SK-N-SH (cell line): ENCODE results near the gene MCRS1. TPM values are rescaled to one million over a fixed set of nuclear protein-coding genes. Genes with fewer than 3 reads are reported as not detected.

ENCODE experiments used
- CTCF ChIA-PET: fragments of 300-600, 350-600 bp; formaldehyde crosslinking; extraction: SDS; loops from one replicate; lab custom pipeline; 2021; lab: Yijun Ruan, JAX
- POLR2A ChIA-PET: fragments of 350-600 bp; sonication (Branson Sonifier 250); formaldehyde crosslinking; extraction: SDS; loops from one replicate; lab custom pipeline; 2020; ENCODE audit warnings: antibody characterized with exemption, inconsistent platforms; lab: Yijun Ruan, JAX
- DNase-seq: peaks from one replicate; pipeline ENCODE4 v3.0.0; 2012
- H2AFZ ChIP-seq: fragments of 200-600 bp; sonication (generic); 2 replicates; pipeline ENCODE4 v1.8.1; 2016; ENCODE audit warnings: antibody characterized with exemption, mild to moderate bottlenecking, low read depth
- H3F3A ChIP-seq: fragments of 200-600 bp; sonication (generic); replicated peaks from 2 replicates; pipeline ENCODE3; 2016; ENCODE audit warnings: antibody characterized with exemption, mild to moderate bottlenecking; ENCODE audit not compliant: insufficient read depth
- H3K27ac ChIP-seq, 2 experiments: fragments of 200-500 bp in 1 of 2; fragments of 200-600 bp in 1 of 2; sonication (Bioruptor generic) in 1 of 2; sonication (generic), shearing (Covaris generic) in 1 of 2; 2 replicates each; pipeline versions ENCODE4 v1.5.1 to v1.6.1; 2014 to 2016; ENCODE audit warnings: low read depth in 2 of 2, inconsistent platforms in 1 of 2, low read length in 1 of 2, mild to moderate bottlenecking in 1 of 2, mixed read lengths in 1 of 2
- H3K27me3 ChIP-seq: fragments of 200-600 bp; sonication (generic), shearing (Covaris generic); 2 replicates; pipeline ENCODE4 v1.6.1; 2016; ENCODE audit warnings: mixed run types; ENCODE audit not compliant: insufficient read depth
- H3K36me3 ChIP-seq, 2 experiments: fragments of 200-500 bp in 1 of 2; fragments of 200-600 bp in 1 of 2; sonication (Bioruptor generic) in 1 of 2; sonication (generic) in 1 of 2; replicated peaks in 1 of 2; 2 replicates each; pipeline versions ENCODE3 to v1.5.1; 2014 to 2016; ENCODE audit warnings: low read length in 1 of 2, mild to moderate bottlenecking in 1 of 2; ENCODE audit not compliant: insufficient read depth in 2 of 2, control insufficient read depth in 1 of 2
- H3K4me1 ChIP-seq, 2 experiments: fragments of 200-500 bp in 1 of 2; fragments of 200-600 bp in 1 of 2; sonication (Bioruptor generic) in 1 of 2; sonication (generic), shearing (Covaris generic) in 1 of 2; 2 replicates each; pipeline versions ENCODE4 v1.5.1 to v1.6.1; 2014 to 2016; ENCODE audit warnings: low read depth in 1 of 2, low read length in 1 of 2, mixed run types in 1 of 2; ENCODE audit not compliant: insufficient read depth in 2 of 2, control insufficient read depth in 1 of 2
- H3K4me2 ChIP-seq: fragments of 200-600 bp; sonication (generic), shearing (Covaris generic); 2 replicates; pipeline ENCODE4 v1.6.1; 2017; ENCODE audit warnings: mixed run types
- H3K4me3 ChIP-seq, 2 experiments: fragments of 200-500 bp in 1 of 2; fragments of 200-600 bp in 1 of 2; sonication (Bioruptor generic) in 1 of 2; sonication (generic), shearing (Covaris generic) in 1 of 2; 2 replicates each; pipeline versions ENCODE4 v1.5.1 to v1.8.1; 2014 to 2016; ENCODE audit warnings: low read depth in 2 of 2, inconsistent platforms in 1 of 2, low read length in 1 of 2, mild to moderate bottlenecking in 1 of 2, mixed read lengths in 1 of 2, moderate library complexity in 1 of 2
- H3K79me2 ChIP-seq: fragments of 200-600 bp; sonication (generic); 2 replicates; pipeline ENCODE4 v1.8.1; 2017; ENCODE audit warnings: mild to moderate bottlenecking; ENCODE audit not compliant: insufficient read depth
- H3K9ac ChIP-seq: fragments of 200-600 bp; sonication (generic); 2 replicates; pipeline ENCODE4 v1.6.1; 2017; ENCODE audit warnings: mixed run types
- H3K9me2 ChIP-seq: fragments of 200-600 bp; sonication (generic); 2 replicates; pipeline ENCODE4 v1.6.1; 2017; ENCODE audit warnings: mixed run types
- H3K9me3 ChIP-seq: fragments of 200-600 bp; sonication (generic); 2 replicates; pipeline ENCODE4 v1.6.1; 2017; ENCODE audit warnings: mixed run types, mild to moderate bottlenecking, moderate library complexity
- H4K20me1 ChIP-seq: fragments of 200-600 bp; sonication (generic); 2 replicates; pipeline ENCODE4 v1.6.1; 2017; ENCODE audit warnings: mild to moderate bottlenecking, mixed run types; ENCODE audit not compliant: insufficient read depth
- CTCF ChIP-seq: fragments of 200-600 bp; sonication (generic); IDR thresholded peaks from 2 replicates; pipeline ENCODE4 v1.6.1; 2017; ENCODE audit warnings: antibody characterized with exemption, mild to moderate bottlenecking, moderate library complexity
- EP300 ChIP-seq, 2 experiments: IDR thresholded peaks; 2 replicates each; pipeline versions ENCODE4 v1.4.0 to v1.6.1; 2012; ENCODE audit warnings: borderline replicate concordance in 1 of 2, low read depth in 1 of 2, low read length in 1 of 2
- FOXJ3 ChIP-seq: sonication (generic); formaldehyde crosslinking; IDR thresholded peaks from 2 replicates; pipeline ENCODE4 v1.5.1; 2020; ENCODE audit warnings: mild to moderate bottlenecking, missing genetic modification reagents
- FOXM1 ChIP-seq: IDR thresholded peaks from 2 replicates; pipeline ENCODE4 v1.4.0; 2012; ENCODE audit warnings: low read depth, mild to moderate bottlenecking
- GATA2 ChIP-seq: sonication (generic); formaldehyde crosslinking; IDR thresholded peaks from 2 replicates; pipeline ENCODE4 v1.5.0; 2020; ENCODE audit warnings: mild to moderate bottlenecking, missing genetic modification reagents
- JUND ChIP-seq: IDR thresholded peaks from 2 replicates; pipeline ENCODE4 v1.4.0; 2012
- RAD21 ChIP-seq: IDR thresholded peaks from 2 replicates; pipeline ENCODE4 v1.6.1; 2012; ENCODE audit warnings: mild to moderate bottlenecking, low read length
- REST ChIP-seq: IDR thresholded peaks from 2 replicates; pipeline ENCODE4 v1.6.1; 2012; ENCODE audit warnings: mild to moderate bottlenecking, low read depth, low read length, moderate library complexity
- ZBTB33 ChIP-seq: IDR thresholded peaks from 2 replicates; pipeline ENCODE4 v1.4.0; 2012; ENCODE audit warnings: low read depth, borderline replicate concordance
- WGBS: methylation state at CpG from one replicate; pipeline ENCODE4 v1.1.6; 2017; ENCODE audit warnings: low lambda C conversion rate; 5-methylcytosine and 5-hydroxymethylcytosine counted together
- polyA plus RNA-seq, 3 experiments: library from polyadenylated mRNA; depleted of rRNA; stranded (reverse); fragments of >200 nt; gene quantifications; 2 replicates each; pipeline ENCODE4 v1.2.3, GENCODE V29; 2012

Gene MCRS1
- polyA plus RNA-seq, 1 of the 3 experiments (the other 2 are of a cell fraction) = 107 TPM

GRCh38 chr12:49565406-49566265, 2.3 kb downstream of the MCRS1 start:
- DNase-seq = no peak
- Histone ChIP-seq H3K4me2 (no peak overlapping the region), H4K20me1 (no peaks in the 10 kb centered on the region), H3K9ac (no peak overlapping the region), H2AFZ (no peak overlapping the region), H3K36me3 (peaks cover 15 to 46% of the 10 kb centered on the region in 2 experiments), H3K4me1 (peaks cover 7 to 11% of the 10 kb centered on the region in 2 experiments; a peak in 3 of 4 replicates), H3F3A (no peaks in the 10 kb centered on the region), H3K27me3 (no peaks in the 10 kb centered on the region), H3K27ac (no peak overlapping the region), H3K79me2 (peaks cover 52% of the 10 kb centered on the region), H3K9me2 (no peaks in the 10 kb centered on the region), H3K9me3 (no peaks in the 10 kb centered on the region), H3K4me3 (no peak overlapping the region)
- POLR2A ChIA-PET = no interaction called here
- CTCF ChIA-PET = interaction anchor here (0.6 to 4.8 kb wide), 9 partner anchors 12 to 228 kb away, joined by 3 to 20 read pairs (median 4); partner anchors contain the start of gene PRPF40B
- no peak for TF ChIP-seq EP300 (IDR thresholded peaks at IDR 0.05; ENCODE audit: borderline replicate concordance in 1 of 2, low read depth in 1 of 2, low read length in 1 of 2)
- no peak for TF ChIP-seq CTCF
- no peak for TF ChIP-seq RAD21
- TF ChIP-seq JUND = no peak
- TF ChIP-seq FOXJ3 (CRISPR knock-in tag) = no peak
- no peak for TF ChIP-seq FOXM1
- TF ChIP-seq GATA2 (CRISPR knock-in tag) = no peak
- no peak for TF ChIP-seq ZBTB33
- TF ChIP-seq REST = no peak
- 96% methylated on average over 12 of the region's 12 CpGs for WGBS
